ENCODE data around the gene FANCE.

FANCE gene

DNA sequence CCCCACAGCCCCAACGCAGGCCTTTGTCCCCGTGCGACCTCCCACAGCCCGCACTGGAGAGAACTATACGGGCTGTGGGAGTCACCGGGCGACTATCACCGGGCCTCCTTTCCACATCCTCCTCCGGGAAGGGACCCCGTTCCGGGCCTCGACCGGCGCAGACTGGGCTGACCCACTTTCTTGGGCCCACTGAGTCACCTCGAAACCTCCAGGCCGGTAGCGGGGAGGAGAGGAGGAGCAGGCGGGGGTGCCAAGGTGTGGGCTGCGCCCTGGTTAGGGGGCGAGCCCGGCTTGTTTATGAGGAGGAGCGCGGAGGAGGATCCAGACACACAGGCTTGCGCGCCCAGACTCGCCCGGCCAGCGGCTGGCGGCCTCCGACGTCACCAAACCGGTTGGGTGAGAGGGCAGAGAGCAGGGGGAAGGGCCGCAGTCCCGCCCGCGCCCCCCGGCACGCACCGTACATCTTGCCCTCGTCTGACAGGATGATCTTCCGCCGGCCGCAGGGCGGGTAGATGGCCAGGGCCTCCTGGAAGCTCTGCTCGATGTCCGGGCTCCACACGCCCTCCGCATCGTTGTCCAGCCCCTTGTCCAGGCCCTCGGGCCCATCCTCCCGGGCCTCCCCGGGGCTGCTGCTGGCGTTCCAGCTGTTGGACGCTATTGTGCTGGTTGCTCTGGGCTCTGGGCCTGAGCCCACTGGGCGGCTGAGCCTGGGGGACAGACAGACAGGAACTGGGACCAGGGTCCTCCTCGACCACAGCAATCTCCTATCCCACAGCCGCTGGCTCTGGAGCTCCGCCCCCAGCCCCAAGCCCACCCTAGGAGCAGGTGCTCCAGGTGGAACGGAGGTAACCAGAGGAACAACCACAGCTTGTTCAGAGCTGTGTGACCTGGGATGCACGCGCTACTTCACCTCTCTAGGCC lies 34.1 kb downstream of the FANCE start:
- DNase-seq, result no peak

DNA sequence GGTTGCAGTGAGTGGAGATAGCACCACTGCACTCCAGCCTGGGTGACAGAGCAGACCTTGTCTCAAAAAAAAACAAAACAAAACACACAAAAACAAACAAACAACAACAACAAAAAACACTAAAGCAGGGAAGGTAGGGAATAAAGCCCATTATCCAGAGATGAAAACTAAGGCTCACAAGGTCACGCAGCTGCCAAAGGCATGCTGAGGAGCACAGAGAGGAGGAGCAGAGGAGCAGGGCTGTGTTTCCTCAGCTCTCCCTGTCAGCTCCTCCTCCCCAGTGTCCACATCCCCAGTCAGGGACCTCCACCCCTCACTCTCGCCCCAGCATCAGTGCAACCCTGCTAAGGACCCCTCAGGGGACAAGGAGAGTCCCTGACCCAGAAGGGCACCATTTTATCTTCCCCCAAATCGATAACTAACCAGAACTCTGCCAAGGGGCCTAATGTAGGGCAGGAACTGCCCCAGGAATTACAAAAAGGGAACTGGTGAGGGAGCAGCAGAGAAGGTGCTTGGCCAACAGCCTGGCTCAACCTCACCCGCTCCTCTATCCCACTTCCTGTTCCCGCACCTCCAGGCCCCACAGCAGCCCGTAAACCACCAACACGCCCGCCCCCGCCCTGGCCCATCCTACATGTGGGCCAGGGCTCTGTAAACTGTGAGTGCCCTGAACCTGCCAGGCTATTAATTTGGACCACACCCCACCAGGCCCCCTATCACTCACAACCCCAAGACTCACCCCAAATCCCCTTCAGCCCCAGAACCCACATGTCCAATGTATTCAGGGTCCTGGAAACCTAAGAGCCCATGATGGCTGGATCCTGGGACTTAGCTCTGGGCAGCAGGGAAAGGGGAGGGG lies 35.7 kb downstream of the FANCE start:
- DNase-seq, result no peak

DNA sequence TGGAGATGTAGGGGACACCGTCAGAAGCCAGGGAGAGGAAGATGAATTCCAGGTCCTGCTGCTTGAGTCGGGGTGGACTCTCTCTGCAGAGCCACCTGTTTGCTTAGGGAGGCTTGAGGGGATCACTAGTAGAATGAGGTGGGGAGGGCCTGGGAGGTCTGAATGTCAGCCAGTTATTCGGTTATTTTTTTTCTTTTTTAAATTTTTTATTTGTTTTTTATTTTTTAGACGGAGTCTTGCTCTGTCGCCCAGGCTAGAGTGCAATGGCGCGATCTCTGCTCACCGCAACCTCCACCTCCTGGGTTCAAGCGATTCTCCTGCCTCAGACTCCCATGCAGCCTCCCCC lies 36.4 kb downstream of the FANCE start:
- DNase-seq, result no peak

DNA sequence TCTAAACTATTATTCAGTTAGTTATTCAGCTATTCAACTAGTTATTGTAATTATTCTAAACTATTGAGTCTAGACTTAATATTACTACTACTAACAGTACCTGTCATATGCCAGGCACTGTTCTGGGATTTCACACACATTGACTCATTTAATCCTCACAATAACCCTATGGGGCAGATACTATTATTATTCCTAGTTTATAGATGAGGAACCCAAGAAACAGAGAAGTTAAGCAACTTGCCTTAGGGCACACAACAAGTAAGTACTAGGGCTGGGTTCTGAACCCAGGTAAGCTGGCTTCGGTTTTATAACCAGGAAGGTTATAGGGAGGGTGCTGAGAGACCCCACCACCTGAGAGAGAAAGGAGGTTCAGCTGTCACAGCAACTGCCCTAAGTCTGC lies 36.9 kb downstream of the FANCE start:
- no peak for DNase-seq

DNA sequence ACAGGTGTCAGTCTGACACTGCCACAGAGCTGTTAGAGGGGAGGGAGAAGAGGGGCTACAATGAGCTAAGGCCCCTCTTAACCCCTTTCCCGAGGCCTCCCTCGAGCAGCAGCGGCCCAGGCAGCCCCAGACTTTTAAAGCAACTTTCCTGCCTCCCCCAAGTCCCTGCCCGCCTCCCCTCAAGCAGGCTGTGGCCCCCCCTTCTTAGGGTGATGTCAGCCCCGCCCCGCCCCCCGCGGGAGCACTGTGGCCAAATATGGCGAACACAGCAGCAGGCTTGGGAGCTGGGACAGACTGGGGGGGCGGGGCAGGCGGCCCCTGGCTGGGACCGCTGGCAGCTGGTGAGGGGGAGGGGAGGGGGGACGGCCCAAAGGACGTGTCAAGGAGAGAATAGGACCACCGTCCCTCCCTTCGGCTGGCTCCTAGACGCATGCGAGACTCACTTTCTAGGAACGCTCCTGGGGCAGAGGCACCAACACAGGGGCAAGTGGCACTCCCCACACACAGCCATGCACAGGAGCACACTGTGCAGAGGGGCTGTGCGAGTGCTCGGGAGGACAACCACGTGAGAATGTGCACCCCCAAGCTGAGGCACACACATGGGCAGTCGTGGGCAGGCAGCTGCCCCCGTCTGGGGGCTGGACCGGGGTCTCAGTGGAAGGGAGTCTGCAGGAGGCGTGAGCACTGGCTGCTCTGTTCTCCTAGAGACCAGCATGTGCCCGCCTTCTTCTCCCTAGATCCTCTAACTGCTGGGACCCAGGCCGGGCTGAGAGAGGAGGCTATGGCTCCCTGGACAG lies 38.1 kb downstream of the FANCE start:
- no peak for DNase-seq

DNA sequence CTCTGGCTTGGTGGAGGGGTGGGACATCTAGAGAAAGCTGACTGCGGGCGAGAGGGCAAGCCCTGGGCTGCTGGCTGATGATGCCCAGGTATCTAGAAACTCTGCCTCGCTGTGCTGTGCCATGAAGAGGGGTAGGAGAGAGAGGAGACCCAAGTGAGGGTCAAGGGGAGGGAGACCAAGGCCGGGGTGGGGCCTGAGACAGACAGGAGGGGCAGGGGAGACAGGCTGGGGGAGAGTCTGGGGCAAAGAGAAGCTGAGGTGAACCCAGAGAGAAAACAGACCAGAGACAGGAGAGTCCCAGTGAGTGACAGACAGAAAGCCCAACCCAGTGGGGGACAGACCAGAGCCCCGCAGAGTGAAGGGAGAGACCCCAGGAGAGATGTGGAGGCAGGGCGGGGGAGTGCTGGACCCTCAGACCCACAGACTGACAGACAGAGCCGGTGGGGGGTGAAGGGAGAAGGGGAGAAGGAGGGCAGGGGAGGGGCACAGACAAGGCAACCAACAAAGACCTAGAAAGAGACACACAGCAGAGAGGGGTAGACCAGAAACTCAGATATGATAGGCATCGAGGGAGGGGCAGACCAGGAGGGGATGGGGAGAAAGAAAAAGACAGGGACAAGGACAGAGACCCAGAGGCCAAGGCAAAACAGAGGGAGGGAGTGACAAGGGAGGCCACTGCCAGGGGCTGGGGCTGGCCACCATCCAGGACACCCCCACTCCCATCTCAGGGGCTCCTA lies 38.9 kb downstream of the FANCE start:
- DNase-seq, result no peak

DNA sequence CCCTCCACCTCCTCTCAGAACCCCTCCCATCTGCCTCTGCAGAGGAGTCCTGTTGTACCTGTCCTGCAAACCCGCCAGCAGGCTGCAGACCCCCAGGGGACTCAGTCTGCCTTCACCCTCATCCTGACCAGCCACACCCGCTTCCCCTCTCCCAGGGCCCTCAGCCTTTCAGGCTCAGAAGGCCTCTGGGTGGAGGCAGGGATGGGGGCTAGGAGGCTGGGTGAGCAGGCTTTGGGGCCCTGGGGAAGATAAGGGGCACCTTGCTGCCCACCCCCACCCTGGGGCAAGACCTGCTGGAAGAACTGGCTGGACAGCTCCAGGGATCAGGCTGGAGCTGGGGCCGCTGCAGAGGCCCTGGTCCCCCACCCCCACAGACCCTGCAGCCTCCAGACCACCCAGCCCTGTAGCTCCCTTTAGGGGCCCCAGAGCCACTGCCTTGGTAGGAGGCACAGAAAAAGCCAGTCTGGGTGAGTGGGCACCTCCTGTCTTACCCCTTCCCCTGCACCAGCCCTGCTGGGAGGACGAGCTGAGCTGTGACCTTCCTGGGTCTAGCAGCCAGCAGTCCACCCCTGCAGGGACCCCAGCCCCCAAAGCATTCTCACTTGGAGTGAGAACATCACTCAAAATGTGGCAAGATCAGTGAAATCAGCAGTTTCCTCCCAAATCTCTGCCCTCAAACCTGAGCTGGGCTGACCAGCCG lies 39.6 kb downstream of the FANCE start:
- DNase-seq, result no peak

DNA sequence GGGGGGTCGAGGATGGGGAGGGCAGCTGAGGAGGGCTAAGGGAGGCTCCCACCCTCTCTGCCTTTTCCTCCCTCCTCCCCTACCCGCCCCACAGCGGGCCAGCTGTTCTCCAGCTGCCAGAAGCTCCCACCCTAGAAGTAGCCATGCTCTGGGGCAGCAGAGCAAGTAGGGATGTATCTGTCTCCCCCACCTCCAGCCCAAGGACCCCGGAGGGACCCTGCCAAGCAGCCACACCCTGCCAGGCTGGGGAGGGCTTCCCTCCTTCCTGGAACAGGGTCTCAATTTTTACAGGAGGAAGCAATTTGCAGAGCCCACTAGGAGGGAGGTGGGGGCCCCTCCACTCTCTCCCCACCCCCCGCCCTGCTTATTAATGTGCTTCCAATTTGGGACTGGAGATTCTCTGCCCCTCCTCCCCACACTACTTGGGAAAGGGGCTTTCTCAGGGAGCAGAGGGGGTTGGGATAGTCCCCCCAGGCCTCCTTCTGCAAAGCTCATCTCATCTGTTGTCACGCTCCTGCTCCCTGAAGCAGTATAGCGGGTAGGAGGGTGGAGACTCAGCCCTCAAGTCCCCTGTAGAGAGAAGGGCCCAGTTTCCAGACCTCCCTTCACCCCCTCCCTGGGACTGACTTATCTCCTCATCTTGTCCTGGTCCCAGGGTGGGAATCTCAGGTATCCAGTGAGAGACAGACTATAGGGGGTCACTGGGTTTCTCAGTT lies 40.3 kb downstream of the FANCE start:
- DNase-seq, result no peak

DNA sequence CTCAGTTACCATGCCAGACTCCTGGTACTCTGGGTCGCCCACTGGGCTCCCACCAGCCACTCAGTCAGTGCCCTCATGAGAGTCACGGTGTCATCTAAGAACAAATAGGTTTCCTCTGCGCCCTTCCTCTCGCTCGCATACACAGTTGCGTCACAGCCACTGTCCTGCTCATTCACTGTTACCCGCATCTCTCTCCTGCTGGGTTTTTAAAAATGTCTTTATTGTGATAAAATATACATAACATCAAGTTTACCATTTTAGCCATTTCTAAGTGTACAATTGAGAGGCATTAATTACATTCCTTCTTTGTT lies 40.8 kb downstream of the FANCE start:
- DNase-seq, result no peak

DNA sequence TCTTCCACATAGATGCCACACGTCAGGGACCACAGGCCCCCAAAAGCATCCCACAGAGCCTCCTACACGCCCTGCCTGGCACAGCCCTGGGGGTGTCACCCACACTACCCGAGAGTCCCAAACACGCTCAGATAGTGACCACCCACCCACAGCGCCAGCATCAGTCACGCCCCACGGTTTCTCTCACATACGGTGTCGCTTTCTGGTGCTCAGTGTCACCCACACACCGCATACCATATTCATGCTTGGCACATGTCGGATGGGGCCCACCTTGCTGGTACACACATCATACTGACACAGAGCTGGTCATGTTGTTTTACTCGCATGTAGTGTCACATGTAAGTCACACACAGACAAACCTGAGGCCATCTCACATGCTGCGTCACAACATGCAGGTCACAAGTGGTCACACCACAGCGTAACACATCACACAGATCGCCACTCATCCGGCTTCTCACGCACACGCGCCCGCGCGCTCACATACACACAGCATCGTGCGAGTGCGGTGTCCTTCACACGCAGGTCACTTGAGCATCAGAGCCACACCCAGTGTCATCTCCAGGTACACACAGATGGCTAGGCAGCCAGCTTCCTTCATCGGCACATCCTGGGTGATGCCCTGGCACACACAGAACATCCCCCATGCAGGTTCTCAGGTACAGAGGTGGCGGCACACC lies 41.3 kb downstream of the FANCE start:
- DNase-seq, result no peak

DNA sequence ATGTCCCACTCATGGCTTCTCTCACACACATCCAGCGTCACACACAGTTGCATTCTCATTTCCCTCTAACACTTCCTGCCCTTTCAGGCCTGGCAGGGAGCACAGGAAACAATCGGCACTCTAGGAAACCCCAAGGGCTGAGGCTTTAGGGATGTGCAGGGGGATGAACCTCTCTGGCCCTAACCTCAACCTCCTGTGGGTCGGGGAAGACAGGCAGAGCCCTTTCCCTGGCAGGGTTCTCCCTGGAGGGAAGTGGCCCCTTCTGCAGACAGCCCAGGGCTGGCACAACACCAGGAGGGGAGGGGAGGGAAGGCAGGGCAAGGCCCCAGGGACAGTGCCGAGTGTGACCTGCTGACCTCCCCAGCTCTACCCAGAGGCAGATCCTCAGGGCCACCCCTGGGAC lies 42.0 kb downstream of the FANCE start:
- DNase-seq, result no peak

DNA sequence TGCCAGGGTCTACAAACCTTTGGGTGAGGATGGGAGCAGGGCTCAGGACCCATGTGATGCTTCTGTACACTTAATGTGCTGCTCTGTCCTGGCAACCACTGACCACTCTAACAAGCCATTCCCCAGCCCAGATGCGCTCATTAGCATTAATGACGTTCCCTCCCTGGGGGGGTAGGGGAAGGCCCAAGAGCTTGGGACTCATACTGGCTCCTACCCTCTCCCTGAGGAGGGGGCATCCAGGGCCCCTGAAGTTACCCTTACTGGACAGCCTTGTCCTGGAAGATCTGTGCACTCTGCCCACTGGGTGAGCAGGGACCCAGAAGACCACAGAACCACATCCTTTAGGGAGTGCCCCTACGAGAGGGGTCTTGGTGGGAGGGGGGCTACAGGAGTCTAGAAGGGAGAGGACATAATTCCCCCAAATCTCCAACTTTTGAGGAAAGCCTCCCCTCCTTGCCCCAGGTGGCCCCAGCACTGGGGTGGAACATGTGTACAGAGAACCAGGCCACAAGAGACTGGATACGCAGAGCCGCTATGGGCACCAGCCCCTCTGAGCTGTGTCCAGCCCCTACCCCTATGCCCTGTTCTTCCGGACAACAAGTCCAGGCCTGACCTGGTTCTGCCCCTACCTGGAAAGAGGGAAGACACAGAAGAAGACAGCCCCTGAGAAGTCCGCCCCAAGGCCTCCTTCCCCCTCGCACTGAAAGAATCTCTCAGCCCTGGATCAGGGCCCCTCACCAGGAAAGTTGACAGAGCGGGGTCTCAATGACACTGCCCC lies 43.3 kb downstream of the FANCE start:
- no peak for DNase-seq

DNA sequence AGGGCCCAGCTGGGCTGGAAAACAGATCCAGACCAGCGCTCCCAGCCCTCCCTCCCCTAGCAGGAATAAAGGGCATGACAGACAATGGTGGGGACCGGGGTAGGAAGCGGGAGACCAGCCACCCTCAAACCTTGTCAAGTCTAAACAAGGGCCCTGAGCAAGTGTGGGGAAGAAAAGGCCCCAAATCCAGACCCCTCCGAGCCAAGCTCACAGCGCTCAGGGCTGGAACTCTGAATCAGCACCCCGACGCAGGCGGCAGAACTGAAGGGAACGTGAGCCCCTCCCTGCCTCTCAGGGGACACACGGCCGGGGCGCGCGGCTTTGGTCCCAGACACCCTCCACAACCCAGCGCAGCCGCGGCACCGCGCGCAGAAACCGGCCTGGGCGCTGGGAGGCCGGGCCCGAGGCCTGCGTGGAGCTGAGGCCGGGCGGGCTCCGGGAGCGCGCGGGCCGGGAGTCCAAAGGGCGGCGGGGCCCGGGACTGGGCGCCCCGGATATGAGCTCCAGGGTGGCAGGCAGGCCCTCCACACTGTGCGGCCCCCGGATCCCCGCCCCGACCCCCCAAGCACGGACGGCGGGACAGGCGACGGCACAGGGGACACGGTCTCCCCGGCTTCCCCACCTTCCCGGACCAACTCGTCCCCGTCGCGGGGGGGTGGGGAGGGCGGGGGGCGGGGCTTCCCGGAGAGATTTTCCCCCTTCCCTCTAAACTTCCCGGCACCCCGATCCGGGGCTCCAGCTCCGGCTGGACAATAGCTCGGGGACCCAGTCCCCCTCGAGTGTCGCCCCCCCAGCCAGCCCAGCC lies 44.1 kb downstream of the FANCE start:
- no peak for DNase-seq

DNA sequence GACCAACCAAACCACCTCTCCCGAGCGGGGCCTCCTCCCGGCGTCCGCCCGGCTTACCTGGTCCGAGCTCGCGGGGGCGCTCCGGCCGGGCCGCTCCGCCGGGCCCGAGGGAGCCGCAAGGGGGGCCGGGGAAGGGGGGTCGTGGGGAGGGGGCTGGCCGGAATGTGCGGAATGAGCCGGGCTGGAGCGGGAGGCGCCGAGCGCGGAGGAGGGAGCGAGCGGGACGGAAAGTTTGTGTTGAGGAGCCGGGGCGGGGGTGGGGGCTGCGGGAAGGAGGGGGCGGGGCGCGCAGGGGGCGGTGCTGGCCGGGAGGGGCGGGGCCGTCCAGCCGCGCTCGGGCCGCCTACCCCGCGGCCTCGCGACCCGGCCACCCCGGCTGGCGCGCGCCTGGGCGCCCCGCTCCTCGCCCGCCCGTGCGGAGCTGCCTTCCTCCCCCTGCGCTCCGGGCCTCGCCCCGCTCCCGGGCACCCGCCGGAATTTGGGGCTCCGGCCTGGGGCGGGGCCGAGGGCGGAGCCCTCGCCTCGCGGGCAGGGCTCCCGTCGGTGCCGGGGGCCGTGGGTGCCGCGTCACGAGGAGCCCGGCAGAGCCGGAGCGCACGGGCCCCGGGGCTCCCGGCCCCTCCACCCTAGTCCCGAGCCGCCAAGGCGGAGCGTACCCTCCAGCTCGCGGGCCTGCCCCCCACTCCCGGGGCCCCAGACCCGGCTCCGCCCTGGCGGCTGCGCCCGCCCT lies 44.9 kb downstream of the FANCE start, which contains the start of gene TEAD3:
TSS of gene TEAD3 (minus strand) at position 239 of the 730 bp plus-strand sequence.
- peak; percentile 70 for DNase-seq

DNA sequence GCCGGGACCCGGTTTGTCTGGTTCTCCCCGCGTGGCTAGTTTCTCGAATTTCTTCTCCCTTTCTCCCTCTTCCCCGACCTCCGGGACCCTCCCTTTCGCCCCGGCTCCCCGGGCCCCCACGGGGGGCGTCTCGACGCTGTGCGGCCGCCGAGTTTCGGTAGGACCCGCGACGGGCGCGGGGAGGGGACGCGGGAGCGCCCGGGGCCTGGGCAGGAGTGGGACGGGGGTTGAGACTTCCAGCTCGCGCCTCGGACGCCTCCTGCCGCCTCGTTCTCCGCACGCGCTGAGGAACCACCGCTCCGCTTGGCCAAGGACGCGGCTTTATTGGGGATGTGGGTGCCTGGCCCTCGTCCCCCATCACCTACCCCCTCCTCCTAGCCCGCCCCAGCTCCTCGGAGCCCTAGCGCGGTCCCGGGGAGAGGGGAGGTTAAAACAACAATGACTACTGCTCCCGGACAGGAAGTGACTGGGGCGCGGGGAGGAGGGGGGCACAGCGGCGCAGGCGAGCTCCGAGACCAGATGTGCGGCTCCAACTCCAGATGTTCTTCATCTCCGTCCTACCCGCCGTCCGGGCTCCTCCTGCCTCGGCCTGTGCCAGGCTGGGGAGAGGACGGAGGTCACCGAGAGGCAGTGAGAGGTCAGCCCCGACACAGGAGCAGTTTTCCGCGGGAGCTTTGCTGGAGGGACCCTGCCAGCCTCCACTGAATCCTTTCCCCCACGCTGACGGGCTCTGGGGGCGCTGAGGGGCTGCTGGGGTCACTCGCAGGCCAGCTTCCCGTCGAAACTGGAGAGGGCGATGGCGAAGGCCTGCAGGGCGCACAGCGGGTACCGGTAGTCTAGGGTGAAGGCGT lies 45.7 kb downstream of the FANCE start:
- DNase-seq, result peak; percentile 56

DNA sequence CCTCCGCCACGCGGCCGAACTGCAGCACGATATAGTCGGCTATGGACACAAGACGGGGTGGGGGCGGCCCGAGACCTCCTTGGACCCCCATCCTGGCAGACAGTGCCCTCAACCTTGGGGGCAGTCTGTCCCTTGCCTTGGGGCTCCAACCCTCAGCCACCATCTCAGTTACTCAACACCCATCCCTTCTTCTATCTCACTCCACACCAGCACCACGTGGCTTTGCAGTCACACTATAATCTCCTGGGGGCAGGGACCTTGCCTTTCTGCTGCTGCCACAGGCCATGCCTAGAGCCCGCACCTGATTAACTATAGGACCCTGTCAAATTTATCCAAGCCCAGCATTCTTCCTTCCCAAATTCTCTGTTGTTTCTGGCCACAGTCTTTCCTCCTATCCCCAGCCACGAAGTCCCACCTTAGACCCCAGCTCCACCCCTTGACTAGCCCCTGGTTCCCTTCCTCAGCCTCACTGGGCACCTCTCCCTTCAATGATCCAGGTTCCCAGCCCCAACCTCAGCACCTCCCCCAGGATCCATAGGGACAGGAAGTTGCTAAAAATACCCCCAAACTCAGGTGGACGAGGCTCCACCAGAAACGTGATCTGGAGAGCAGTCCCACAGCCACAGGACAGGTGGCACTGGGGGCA lies 46.4 kb downstream of the FANCE start:
- DNase-seq, result no peak

DNA sequence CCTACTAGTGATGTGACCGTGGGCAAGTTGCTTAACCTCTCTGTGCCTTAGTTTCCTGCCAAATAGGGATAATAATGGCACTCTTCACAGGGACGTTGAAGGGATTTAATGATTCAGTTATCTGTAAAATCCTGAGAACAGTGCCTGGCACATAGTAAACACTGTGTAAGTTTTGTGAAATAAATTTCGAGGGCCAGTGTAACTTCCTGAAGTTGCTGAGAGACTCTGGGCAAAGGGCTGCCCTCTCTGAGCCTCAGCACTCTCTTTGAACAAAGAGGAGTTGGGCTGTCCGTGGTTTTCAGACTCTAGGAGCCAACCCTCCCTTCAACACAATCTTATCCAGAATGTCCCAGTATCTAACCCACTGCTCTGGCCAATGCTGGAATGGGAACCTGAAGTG lies 47.2 kb downstream of the FANCE start:
- DNase-seq, result no peak

All from CD4-positive, alpha-beta T cell treated with Interleukin-17A for 4 hours (primary cell).